Tibial nerve (tissue), 3 donors: ENCODE measurements around the gene KXD1.

Experiments used
- CTCF ChIP-seq, 5 experiments: fragments of 200-600 bp in 3 of 5; fragments of 450-650 bp in 2 of 5; sonication (generic) in 3 of 5; IDR thresholded peaks; one replicate each; pipeline ENCODE4 v1.5.1; 2016 to 2019; ENCODE audit warnings: antibody characterized with exemption in 5 of 5, mild to moderate bottlenecking in 3 of 5, moderate library complexity in 2 of 5
- POLR2A ChIP-seq, 2 donors: fragments of 450-650 bp; IDR thresholded peaks; one replicate each; pipeline ENCODE4 v1.6.1; 2017; ENCODE audit warnings: antibody characterized with exemption in 2 of 2, mild to moderate bottlenecking in 2 of 2, moderate library complexity in 2 of 2

GRCh38 chr19:18588611-18589379 lies 31.1 kb downstream of the KXD1 start, which contains the start of gene REX1BD:
- TF ChIP-seq CTCF (IDR thresholded peaks at IDR 0.05) = peak; percentile 86 to 94 (median 90)
- TF ChIP-seq POLR2A (IDR thresholded peaks at IDR 0.05) = peak; percentile 8 to 45
